ENCODE results near the gene PRRT3.
"Not testable (repeated sequence)": the region's sequence is repeated elsewhere in the genome, so short reads cannot be mapped to it uniquely, and the experiment has no call there.

PRRT3 gene

DNA sequence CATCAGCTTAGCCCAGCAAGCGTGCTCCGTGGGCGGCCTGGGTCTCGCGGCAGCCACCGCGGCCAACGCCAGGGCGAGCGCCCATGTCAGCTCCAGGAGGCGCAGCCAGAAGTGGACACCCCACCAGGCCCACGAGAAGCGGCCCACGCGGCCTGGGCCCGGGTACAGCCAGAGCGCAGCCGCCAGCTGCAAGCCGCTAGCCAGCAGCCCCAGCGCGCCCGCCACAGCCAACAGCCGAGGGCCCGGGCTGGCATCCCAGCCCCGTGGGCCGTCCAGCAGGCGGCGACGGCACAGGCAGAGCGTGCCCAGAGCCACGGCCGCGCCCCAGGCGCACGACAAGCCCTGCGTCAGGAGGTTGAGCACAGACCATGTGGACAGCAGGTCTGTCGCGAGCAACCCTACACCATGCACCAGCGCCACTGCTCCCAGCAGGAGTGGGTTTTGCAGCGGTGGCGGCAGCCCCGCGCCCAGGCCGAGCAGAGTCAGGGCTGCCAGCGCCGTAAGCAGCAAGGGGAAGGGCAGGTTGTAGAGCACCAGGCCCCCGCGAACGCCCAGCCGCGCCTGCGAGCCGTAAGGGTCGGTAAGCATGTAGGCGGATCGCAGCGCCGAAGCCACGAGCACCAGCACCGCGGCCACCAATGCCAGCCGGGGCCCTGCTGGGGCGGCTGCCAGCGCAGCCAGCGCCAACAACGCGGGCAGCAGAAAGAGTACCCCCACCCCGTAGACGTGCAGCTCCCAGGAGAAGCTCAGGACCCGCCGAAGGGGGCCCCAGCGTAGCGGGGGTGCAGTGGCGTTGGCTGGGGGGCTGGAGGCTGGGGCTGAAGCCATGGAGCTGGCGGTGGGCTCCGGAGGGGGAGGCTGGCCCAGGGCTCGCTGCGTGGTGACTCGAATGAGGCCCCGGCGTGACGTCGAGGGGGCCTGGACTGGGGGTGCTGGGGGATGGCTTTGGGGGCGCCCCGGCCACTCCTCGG is 4.9 kb downstream of the PRRT3 start:
- H3K4me1 ChIP-seq (ENCODE audit: control insufficient read depth, insufficient read depth, low read length), result peaks cover 30% of the 10 kb centered on the region
- no peaks in the 10 kb centered on the region for H3K27me3 ChIP-seq (ENCODE audit: control insufficient read depth in 1 of 2, insufficient read depth in 2 of 2, low read length in 2 of 2)
- peak overlapping the region; percentile 72 to 83 for H3K4me3 ChIP-seq (ENCODE audit: low read length in 2 of 2)
- H3K9ac ChIP-seq (ENCODE audit: low read length in 2 of 2), result peak overlapping the region; percentile 66 to 74
- H3K27ac ChIP-seq (ENCODE audit: low read length), result peak overlapping the region; percentile 82
- H3K36me3 ChIP-seq (ENCODE audit: control insufficient read depth in 2 of 2, insufficient read depth in 2 of 2, low read length in 2 of 2), result peaks cover 16 to 19% of the 10 kb centered on the region in 2 donors
- H3K9me3 ChIP-seq (ENCODE audit: control insufficient read depth in 2 of 2, low read length in 2 of 2), result no peaks in the 10 kb centered on the region

GRCh38 chr3:9946112-9947024 is 5.8 kb downstream of the PRRT3 start:
- Histone ChIP-seq H3K27ac (ENCODE audit: low read length) (peak overlapping the region; percentile 82), H3K9ac (ENCODE audit: low read length in 2 of 2) (peak overlapping the region; percentile 74 to 76), H3K9me3 (ENCODE audit: control insufficient read depth in 2 of 2, low read length in 2 of 2) (no peaks in the 10 kb centered on the region), H3K36me3 (ENCODE audit: control insufficient read depth in 2 of 2, insufficient read depth in 2 of 2, low read length in 2 of 2) (peaks cover 18 to 21% of the 10 kb centered on the region in 2 donors), H3K4me3 (ENCODE audit: low read length in 2 of 2) (peak overlapping the region; percentile 81 to 83), H3K27me3 (ENCODE audit: control insufficient read depth in 1 of 2, insufficient read depth in 2 of 2, low read length in 2 of 2) (no peaks in the 10 kb centered on the region), H3K4me1 (ENCODE audit: control insufficient read depth, insufficient read depth, low read length) (peaks cover 22% of the 10 kb centered on the region)

GRCh38 chr3:9945358-9945757 is 6.8 kb downstream of the PRRT3 start:
- Histone ChIP-seq H3K27ac (ENCODE audit: low read length) (no peak overlapping the region), H3K4me1 (ENCODE audit: control insufficient read depth, insufficient read depth, low read length) (peaks cover 21% of the 10 kb centered on the region), H3K36me3 (ENCODE audit: control insufficient read depth in 2 of 2, insufficient read depth in 2 of 2, low read length in 2 of 2) (peaks cover 18 to 26% of the 10 kb centered on the region in 2 donors), H3K4me3 (ENCODE audit: low read length in 2 of 2) (no peak overlapping the region), H3K27me3 (ENCODE audit: control insufficient read depth in 1 of 2, insufficient read depth in 2 of 2, low read length in 2 of 2) (no peaks in the 10 kb centered on the region), H3K9ac (ENCODE audit: low read length in 2 of 2) (no peak overlapping the region), H3K9me3 (ENCODE audit: control insufficient read depth in 2 of 2, low read length in 2 of 2) (no peaks in the 10 kb centered on the region)

DNA sequence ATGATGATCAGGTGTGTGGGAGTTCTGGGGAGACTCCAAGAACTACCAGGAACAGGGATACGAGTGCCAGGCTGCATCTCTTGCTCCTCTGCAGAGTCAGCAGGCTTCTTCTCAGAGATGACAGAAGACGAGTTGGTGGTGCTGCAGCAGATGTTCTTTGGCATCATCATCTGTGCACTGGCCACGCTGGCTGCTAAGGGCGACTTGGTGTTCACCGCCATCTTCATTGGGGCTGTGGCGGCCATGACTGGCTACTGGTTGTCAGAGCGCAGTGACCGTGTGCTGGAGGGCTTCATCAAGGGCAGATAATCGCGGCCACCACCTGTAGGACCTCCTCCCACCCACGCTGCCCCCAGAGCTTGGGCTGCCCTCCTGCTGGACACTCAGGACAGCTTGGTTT is 7.9 kb downstream of the PRRT3 start:
- no peak overlapping the region for H3K9ac ChIP-seq (ENCODE audit: low read length in 2 of 2)
- no peaks in the 10 kb centered on the region for H3K27me3 ChIP-seq (ENCODE audit: control insufficient read depth in 1 of 2, insufficient read depth in 2 of 2, low read length in 2 of 2)
- H3K36me3 ChIP-seq (ENCODE audit: control insufficient read depth in 2 of 2, insufficient read depth in 2 of 2, low read length in 2 of 2), result peaks cover 18 to 26% of the 10 kb centered on the region in 2 donors
- H3K4me1 ChIP-seq (ENCODE audit: control insufficient read depth, insufficient read depth, low read length), result peaks cover 19% of the 10 kb centered on the region
- no peaks in the 10 kb centered on the region for H3K9me3 ChIP-seq (ENCODE audit: control insufficient read depth in 2 of 2, low read length in 2 of 2)
- no peak overlapping the region for H3K27ac ChIP-seq (ENCODE audit: low read length)
- H3K4me3 ChIP-seq (ENCODE audit: low read length in 2 of 2), result no peak overlapping the region

- Histone ChIP-seq H3K27ac (ENCODE audit: low read length) (no peak overlapping the region), H3K9me3 (ENCODE audit: control insufficient read depth in 2 of 2, low read length in 2 of 2) (no peaks in the 10 kb centered on the region), H3K27me3 (ENCODE audit: control insufficient read depth in 1 of 2, insufficient read depth in 2 of 2, low read length in 2 of 2) (no peaks in the 10 kb centered on the region), H3K9ac (ENCODE audit: low read length in 2 of 2) (no peak overlapping the region), H3K4me3 (ENCODE audit: low read length in 2 of 2) (no peak overlapping the region), H3K4me1 (ENCODE audit: control insufficient read depth, insufficient read depth, low read length) (peaks cover 19% of the 10 kb centered on the region), H3K36me3 (ENCODE audit: control insufficient read depth in 2 of 2, insufficient read depth in 2 of 2, low read length in 2 of 2) (peaks cover 16 to 29% of the 10 kb centered on the region in 2 donors)
Observed at GRCh38 chr3:9942934-9943690, 9.1 kb downstream of the PRRT3 start.

- Histone ChIP-seq H3K36me3 (ENCODE audit: control insufficient read depth in 2 of 2, insufficient read depth in 2 of 2, low read length in 2 of 2) (peaks cover 24 to 36% of the 10 kb centered on the region in 2 donors), H3K9ac (ENCODE audit: low read length in 2 of 2) (no peak overlapping the region), H3K9me3 (ENCODE audit: control insufficient read depth in 2 of 2, low read length in 2 of 2) (no peaks in the 10 kb centered on the region), H3K27me3 (ENCODE audit: control insufficient read depth in 1 of 2, insufficient read depth in 2 of 2, low read length in 2 of 2) (no peaks in the 10 kb centered on the region), H3K27ac (ENCODE audit: low read length) (no peak overlapping the region), H3K4me1 (ENCODE audit: control insufficient read depth, insufficient read depth, low read length) (peaks cover 11% of the 10 kb centered on the region), H3K4me3 (ENCODE audit: low read length in 2 of 2) (no peak overlapping the region)
Observed at GRCh38 chr3:9942164-9942563, 10.0 kb downstream of the PRRT3 start.

DNA sequence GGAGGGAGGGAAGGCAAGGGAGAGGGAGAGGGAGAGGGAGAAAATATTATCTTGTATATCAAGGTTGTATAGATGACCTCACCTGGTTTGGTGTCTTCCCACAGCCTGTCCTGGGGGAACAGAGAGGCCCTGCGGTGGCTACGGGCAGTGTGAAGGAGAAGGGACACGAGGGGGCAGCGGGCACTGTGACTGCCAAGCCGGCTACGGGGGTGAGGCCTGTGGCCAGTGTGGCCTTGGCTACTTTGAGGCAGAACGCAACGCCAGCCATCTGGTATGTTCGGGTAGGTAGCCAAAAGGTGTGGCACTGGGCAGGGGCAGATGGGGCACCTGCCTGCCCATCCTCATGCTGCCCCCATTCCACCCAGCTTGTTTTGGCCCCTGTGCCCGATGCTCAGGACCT is 11.5 kb downstream of the PRRT3 start:
- peaks cover 34 to 44% of the 10 kb centered on the region in 2 donors for H3K36me3 ChIP-seq (ENCODE audit: control insufficient read depth in 2 of 2, insufficient read depth in 2 of 2, low read length in 2 of 2)
- no peak overlapping the region for H3K27ac ChIP-seq (ENCODE audit: low read length)
- peaks cover 3% of the 10 kb centered on the region for H3K4me1 ChIP-seq (ENCODE audit: control insufficient read depth, insufficient read depth, low read length)
- no peaks in the 10 kb centered on the region for H3K9me3 ChIP-seq (ENCODE audit: control insufficient read depth in 2 of 2, low read length in 2 of 2)
- no peaks in the 10 kb centered on the region for H3K27me3 ChIP-seq (ENCODE audit: control insufficient read depth in 1 of 2, insufficient read depth in 2 of 2, low read length in 2 of 2)
- no peak overlapping the region for H3K9ac ChIP-seq (ENCODE audit: low read length in 2 of 2)
- no peak overlapping the region for H3K4me3 ChIP-seq (ENCODE audit: low read length in 2 of 2)

- not testable (repeated sequence) for H3K4me1 ChIP-seq (ENCODE audit: control insufficient read depth, insufficient read depth, low read length); H3K4me3 ChIP-seq (ENCODE audit: low read length in 2 of 2); H3K27me3 ChIP-seq (ENCODE audit: control insufficient read depth in 1 of 2, insufficient read depth in 2 of 2, low read length in 2 of 2); H3K9ac ChIP-seq (ENCODE audit: low read length in 2 of 2); H3K9me3 ChIP-seq (ENCODE audit: control insufficient read depth in 2 of 2, low read length in 2 of 2); H3K27ac ChIP-seq (ENCODE audit: low read length)
- peaks cover 36 to 46% of the 10 kb centered on the region in 2 donors for H3K36me3 ChIP-seq (ENCODE audit: control insufficient read depth in 2 of 2, insufficient read depth in 2 of 2, low read length in 2 of 2)
Observed at GRCh38 chr3:9939906-9940305, 12.3 kb downstream of the PRRT3 start.

- no peaks in the 10 kb centered on the region for H3K9me3 ChIP-seq (ENCODE audit: control insufficient read depth in 2 of 2, low read length in 2 of 2)
- no peak overlapping the region for H3K9ac ChIP-seq (ENCODE audit: low read length in 2 of 2)
- peaks cover 17% of the 10 kb centered on the region for H3K4me1 ChIP-seq (ENCODE audit: control insufficient read depth, insufficient read depth, low read length)
- no peak overlapping the region for H3K4me3 ChIP-seq (ENCODE audit: low read length in 2 of 2)
- H3K27ac ChIP-seq (ENCODE audit: low read length), result no peak overlapping the region
- no peaks in the 10 kb centered on the region for H3K27me3 ChIP-seq (ENCODE audit: control insufficient read depth in 1 of 2, insufficient read depth in 2 of 2, low read length in 2 of 2)
- H3K36me3 ChIP-seq (ENCODE audit: control insufficient read depth in 2 of 2, insufficient read depth in 2 of 2, low read length in 2 of 2), result peaks cover 33 to 39% of the 10 kb centered on the region in 2 donors
Observed at GRCh38 chr3:9938966-9939365, 13.2 kb downstream of the PRRT3 start.
